OCI-LY1 (cell line): ENCODE data around the gene TMED4.

Source experiments
- CTCF ChIP-seq: fragments of 200-600 bp; sonication (generic), shearing (Covaris generic); IDR thresholded peaks from 2 replicates; pipeline ENCODE4 v1.5.1; 2017; ENCODE audit warnings: mild to moderate bottlenecking, antibody characterized with exemption, low read length, moderate library complexity, mixed read lengths
- EZH2 ChIP-seq: fragments of 200-600 bp; sonication (generic), shearing (Covaris generic); IDR thresholded peaks from 2 replicates; pipeline ENCODE4 v1.8.0; 2017; ENCODE audit warnings: borderline replicate concordance, mixed run types, mild to moderate bottlenecking, antibody characterized with exemption, low read length, moderate library complexity, mixed read lengths

- TF ChIP-seq CTCF: no peak
- no peak for TF ChIP-seq EZH2
Observed at GRCh38 chr7:44580945-44581878, 819 bp downstream of the TMED4 start.
